ENCODE results near the gene TBL1XR1.

TBL1XR1 gene

GRCh38 chr3:177106184-177106583 lies 91.1 kb downstream of the TBL1XR1 start:
- DNase-seq = no peak

DNA sequence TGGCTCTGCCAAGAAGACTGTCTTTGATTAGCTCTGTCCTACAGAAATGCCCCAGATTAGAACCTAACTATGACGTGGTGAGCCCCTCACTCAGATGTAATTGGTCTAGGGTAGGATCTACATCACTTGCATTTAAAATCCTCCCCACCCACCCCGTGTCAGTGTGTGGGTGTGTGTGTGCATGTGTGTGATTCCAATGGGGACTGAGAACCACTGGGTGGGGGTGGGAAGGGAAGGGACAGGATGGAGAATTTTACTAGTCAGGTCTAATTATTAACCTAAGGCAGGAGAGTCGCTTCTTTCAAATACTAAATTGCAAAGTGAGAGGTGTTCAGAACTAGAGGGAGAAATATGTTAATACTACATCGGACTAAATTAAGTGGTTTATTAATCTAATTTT lies 91.7 kb downstream of the TBL1XR1 start:
- DNase-seq = no peak

DNA sequence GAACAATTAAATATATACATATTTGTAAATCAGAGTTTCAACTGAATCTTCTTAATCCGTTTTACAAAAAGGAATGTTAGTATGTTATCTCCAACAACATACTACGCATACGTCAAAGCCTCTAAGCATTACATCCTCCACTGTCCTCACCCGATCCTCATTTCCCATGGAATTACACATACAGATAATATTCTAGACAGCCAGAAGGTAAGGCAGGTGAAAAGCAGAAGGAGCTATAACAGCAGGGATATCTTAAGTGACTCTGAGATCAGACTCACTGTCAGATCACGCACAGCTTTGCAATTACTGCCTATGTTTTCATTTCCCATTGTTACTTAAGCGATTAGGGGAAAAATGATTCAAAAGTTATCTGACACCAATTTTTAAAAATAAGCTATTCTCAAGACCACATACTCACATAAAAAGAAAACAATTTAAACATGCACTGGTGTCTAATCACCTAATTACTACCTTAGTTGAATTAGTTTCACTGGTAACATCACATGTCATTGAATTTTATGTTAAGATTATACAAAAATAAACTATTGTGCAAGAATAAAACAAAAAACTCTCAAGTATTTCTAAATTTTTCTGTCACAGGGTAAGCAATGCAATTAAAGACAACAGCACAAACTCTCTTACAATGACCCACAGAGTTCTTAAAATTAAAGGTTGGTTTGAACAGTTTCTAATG lies 92.8 kb downstream of the TBL1XR1 start:
- no peak for DNase-seq

- DNase-seq = no peak
Observed at GRCh38 chr3:177102553-177102952, 94.7 kb downstream of the TBL1XR1 start.

DNA sequence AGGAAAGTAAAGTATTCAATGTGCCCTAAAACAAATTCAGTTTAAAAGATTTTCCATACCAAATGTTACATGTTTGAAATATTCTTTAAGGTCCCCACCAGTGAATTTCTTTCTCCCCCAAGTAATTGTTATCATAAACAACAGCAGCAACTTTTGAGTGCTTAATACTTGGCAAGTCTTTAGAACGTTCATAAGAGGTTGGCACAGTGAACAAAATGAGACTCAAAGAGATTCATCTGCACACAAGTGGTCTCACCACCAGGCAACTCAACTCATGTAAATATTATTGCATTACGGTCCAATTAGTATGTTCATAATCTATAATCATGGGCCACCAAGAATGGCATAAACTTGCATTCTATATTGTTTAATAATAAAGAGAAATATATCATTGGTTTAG lies 98.7 kb downstream of the TBL1XR1 start:
- DNase-seq = no peak

DNA sequence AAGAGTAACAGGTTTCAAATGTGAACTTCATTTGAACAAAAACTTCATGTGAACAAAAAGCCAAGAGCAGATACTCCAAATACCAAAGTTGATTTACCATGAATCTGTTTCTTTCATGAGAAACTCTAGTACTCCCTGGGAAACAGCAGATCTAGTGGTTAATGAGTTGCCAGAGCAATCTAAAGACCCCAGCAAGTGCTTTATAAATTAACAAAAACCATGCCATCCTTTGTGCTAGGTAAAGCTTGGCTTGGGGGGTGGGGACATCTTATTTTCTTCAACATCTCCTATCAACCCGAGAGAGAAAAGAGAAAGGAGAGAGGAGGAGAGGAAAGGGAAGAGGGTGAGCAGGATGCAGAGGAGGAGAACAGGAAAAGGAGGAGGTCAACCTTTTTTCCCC lies 100.7 kb downstream of the TBL1XR1 start:
- DNase-seq = no peak

DNA sequence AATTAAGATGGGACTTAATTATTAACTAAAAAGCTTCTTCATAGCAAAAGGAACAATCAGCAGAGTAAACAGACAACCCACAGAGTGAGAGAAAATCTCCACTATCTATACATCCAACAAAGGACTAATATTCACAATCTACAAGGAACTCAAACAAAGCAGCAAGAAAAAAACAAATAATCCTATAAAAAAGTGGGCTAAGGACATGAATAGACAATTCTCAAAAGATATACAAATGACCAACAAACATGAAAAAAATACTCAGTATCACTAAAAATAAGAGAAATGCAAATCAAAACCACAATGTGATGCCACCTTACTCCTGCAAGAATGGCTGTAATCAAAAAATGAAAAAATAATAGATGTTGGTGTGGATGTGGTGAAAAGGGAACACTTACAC lies 103.3 kb downstream of the TBL1XR1 start:
- no peak for DNase-seq

DNA sequence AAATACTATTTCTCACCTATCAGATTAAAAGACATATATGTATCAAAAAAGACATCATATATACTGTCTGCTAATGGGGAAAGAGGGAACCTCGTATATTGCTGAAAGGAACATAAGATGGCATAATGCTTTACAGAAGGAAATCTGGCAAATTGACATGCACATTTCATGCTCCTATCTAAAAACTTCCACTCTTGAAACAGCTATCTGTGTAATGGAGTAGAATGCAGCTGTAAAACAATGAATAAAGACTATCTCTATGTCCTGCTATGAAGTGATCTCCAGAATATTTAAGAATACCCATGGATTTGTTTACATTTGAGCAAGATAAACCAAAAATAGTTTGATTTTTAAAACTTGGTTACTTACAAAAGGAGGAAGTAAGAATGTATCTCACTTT lies 107.4 kb downstream of the TBL1XR1 start:
- no peak for DNase-seq

GRCh38 chr3:177089110-177089509 lies 108.2 kb downstream of the TBL1XR1 start:
- DNase-seq = no peak

GRCh38 chr3:177085794-177086193 lies 111.5 kb downstream of the TBL1XR1 start:
- DNase-seq = no peak

DNA sequence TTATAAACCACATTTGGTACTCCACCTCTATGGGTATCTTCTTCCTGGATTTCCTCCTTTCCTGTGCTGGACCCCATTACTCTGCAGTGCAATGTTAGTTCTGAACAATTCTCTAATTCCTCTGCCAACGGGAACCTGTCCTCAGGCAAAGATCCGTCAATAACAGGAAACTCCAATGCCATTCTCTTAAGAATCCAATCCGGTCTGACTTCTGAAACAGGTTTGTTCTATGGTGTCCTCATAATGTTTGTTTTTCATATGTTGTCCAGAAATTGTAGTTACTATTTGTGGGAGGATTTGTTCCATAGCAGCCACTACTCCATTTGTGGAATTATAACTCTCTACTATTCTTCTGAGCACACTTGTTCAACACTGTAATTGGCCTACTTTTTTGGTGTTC lies 112.7 kb downstream of the TBL1XR1 start:
- DNase-seq = no peak

DNA sequence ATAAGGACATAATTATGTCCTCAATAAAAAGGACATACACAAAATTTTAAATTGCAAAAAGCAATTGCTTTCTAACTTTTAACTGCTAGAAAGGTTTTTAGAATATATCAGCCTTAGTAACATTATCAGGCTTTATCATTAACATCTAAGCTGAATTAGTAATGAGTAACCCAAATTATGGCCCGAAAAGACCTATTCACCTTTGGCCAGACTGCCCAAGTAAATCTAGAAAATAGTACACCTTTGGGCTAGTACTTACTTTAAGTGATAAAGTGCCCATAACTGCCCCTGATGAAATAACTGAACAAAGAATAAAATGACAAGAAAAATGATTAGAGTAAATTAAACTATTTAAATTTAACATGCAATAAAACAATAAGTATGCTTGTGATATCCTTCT lies 117.2 kb downstream of the TBL1XR1 start:
- no peak for DNase-seq

DNA sequence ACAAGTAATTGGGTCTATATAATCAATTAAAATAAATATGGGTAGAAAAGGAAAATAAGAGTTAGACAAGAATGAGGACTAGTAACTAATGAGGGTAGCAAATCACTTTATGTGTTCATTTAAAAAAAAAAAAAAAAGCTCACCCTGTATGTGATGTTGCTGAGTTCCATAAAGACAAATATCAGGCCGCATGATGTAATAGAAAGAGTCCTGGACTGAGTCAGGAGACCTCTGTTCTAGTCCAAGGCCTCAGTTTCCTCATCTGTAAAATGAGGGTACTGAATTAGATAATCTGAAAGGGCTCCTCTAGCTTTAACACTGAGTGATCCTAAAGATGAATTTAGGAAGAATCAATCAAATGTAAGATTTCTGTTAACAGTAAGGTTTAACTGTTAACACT lies 117.6 kb downstream of the TBL1XR1 start:
- DNase-seq = no peak

- no peak for DNase-seq
Observed at GRCh38 chr3:177071496-177072156, 125.7 kb downstream of the TBL1XR1 start.

- no peak for DNase-seq
Observed at GRCh38 chr3:177069514-177070329, 127.6 kb downstream of the TBL1XR1 start.

DNA sequence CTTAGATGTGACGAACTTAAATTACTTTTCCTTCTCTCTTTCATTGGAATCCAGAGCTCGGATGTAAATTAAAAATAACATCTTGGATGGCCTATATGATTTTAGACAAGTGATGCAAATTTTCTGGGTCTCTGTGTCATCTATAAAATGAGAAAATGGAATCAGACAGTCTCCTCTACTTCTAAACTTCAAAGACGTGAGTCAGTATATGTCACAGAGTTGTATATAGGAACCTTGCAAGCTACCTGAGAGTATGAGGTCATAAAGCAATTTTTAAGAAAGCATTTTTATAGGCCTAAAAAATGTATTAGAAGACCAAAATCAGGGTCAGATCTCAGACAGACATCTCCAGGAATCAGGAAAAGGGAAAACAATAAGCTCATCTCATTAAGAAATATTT lies 128.3 kb downstream of the TBL1XR1 start:
- no peak for DNase-seq

GRCh38 chr3:177066068-177066467 lies 131.2 kb downstream of the TBL1XR1 start:
- DNase-seq = no peak

- DNase-seq = no peak
Observed at GRCh38 chr3:177065285-177066033, 131.8 kb downstream of the TBL1XR1 start.

- DNase-seq = no peak
Observed at GRCh38 chr3:177062052-177062732, 135.1 kb downstream of the TBL1XR1 start.

- no peak for DNase-seq
Observed at GRCh38 chr3:177061369-177061768, 135.9 kb downstream of the TBL1XR1 start.

- DNase-seq = no peak
Observed at GRCh38 chr3:177060492-177060891, 136.8 kb downstream of the TBL1XR1 start.

GRCh38 chr3:177058648-177059047 lies 138.6 kb downstream of the TBL1XR1 start:
- DNase-seq = no peak

DNA sequence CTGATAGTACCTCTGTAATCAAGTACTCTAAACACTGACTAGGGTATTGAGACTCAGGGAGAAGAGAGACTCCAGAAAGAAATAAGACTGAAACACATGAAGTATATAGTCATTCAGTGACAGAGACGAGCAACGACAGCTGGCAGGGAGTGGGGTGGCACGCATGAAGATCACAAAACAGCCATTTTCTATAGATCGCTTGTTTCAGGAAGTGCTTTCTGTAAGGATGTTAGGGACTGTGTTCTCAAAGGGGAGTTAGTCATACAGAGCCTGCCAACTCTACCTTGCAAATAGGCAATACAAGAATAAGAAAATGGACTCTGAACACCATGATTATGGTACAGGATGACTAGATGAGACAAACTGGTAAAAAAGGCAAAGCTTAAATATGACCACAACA lies 139.5 kb downstream of the TBL1XR1 start:
- peak; percentile 40 to 47 for DNase-seq
